HFF-Myc (cell line): ENCODE data around the gene IL27RA.
A peak's percentile ranks its signal among the peaks of the same experiment; 100 is the strongest.

Experiments used
- DNase-seq: peaks from one replicate; pipeline ENCODE4 v3.0.0-alpha.2; 2011; ENCODE audit warnings: low read depth; ENCODE audit errors: extremely low read depth
- H3K4me3 ChIP-seq: replicated peaks from 2 replicates; pipeline ENCODE4 v1.5.1; 2011; ENCODE audit warnings: low read depth, mild to moderate bottlenecking, control low read depth, low read length
- TF ChIP-seq, protein P1 (sequence below): IDR thresholded peaks from 2 replicates; pipeline ENCODE4 v1.5.1; 2012; ENCODE audit warnings: mild to moderate bottlenecking, low read depth, low read length, control low read depth; ENCODE audit errors: missing control alignments

IL27RA gene

DNA sequence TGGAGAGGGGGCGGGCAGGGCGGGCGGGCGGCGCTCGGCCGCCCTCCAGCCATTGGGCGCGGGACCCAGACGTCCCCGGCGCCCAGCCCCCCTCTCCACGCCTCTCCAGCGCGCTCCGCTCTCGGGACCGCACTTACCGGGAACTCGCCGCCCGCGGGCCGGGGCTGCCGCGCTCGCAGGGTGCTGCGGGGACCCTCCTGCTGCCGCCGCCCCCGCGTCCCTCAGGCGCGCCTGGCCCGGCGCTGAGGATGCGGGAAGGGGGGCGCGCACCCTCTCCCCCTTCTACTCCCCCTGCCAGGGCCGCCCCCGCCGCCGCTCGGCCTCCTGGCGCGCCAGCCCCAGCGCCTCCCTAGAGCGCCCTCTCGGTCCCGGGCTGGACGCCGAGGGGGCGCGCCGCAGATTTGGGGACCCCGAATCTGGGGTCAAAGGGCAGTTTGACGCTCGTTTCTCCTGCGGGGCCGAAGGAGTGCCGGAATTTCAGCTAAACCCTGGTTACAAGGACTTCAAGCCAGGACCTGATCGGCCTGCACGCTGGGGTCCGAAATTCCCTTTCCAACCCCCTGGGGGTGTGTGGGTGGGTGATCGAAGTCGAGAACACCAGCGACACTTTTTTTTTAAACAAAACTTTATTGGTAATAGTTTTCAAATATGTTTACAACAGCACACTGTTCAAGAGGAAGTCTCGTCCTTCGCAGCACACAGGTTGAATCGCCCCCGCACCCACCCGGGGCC lies 59.7 kb downstream of the IL27RA start:
- peak overlapping the region; percentile 59 for H3K4me3 ChIP-seq
- TF ChIP-seq, protein P1, sequence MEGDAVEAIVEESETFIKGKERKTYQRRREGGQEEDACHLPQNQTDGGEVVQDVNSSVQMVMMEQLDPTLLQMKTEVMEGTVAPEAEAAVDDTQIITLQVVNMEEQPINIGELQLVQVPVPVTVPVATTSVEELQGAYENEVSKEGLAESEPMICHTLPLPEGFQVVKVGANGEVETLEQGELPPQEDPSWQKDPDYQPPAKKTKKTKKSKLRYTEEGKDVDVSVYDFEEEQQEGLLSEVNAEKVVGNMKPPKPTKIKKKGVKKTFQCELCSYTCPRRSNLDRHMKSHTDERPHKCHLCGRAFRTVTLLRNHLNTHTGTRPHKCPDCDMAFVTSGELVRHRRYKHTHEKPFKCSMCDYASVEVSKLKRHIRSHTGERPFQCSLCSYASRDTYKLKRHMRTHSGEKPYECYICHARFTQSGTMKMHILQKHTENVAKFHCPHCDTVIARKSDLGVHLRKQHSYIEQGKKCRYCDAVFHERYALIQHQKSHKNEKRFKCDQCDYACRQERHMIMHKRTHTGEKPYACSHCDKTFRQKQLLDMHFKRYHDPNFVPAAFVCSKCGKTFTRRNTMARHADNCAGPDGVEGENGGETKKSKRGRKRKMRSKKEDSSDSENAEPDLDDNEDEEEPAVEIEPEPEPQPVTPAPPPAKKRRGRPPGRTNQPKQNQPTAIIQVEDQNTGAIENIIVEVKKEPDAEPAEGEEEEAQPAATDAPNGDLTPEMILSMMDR: peak; percentile 25
- DNase-seq: no peak

DNA sequence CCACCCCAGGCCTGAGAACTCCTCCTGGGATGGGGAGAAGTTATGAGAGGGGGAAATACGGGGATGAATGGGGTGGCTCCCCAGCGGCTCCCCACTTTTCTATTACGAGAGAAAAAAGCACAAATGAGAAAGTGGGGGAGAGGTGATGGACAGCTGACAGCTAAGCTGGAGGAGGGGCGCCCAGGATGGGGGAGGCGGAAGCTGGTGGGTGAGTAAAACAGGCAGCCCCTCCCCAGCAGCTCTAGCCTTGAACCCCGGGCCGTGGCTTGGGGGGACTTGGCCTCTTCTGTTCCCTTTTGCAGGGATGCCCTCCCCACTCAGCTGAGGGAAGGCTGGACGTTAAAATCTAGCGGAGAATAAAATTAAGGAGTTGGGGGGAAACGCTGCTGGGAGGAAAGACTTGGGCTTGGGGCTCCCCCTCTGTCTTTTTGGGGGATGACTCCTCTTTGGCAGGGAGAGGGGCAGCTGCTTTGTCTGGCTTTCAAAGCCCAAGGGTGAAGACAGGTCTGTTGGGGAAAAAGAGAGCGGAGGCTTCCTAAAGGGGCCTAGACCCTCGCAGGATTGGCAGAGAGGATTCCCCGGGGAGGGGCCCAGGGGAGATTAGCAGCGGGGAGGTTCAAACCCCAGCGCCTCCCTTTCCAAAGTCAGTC lies 60.4 kb downstream of the IL27RA start:
- TF ChIP-seq, protein P1: no peak
- peak overlapping the region; percentile 59 for H3K4me3 ChIP-seq
- no peak for DNase-seq

DNA sequence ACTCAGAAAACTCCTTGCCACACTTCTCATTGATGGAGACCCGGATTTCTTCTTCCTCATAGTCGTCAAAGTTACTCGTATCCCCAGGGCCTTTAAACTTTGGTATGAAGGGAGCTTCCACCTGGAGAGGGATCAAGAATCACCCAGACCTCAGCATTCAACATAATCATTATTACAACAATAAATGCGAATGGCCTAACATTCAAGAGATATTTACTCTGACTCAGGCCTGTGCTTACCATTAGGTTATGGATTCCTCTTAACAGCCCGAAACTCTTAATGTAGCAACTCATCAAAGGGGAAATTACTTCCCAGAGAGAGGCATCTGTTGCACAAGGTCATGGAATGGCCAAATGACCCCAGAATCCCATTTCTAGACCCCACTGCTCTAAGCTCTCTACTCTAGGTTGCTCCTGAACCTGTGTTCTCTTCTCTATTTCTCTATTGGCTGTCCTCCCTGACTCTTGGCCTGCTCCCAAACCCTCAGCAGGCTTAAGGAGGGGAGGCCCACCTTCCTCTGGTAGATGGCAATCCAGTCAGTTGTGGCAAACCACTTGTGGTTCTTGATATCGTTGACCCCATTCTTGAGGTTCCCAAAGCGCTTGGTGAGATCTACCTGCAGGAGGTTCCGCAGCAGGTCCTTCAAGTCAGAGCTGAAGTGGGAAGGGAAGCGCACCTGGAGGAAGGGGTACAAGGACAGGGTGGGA lies 61.7 kb downstream of the IL27RA start:
- H3K4me3 ChIP-seq: no peak overlapping the region
- TF ChIP-seq, protein P1: no peak
- no peak for DNase-seq

DNA sequence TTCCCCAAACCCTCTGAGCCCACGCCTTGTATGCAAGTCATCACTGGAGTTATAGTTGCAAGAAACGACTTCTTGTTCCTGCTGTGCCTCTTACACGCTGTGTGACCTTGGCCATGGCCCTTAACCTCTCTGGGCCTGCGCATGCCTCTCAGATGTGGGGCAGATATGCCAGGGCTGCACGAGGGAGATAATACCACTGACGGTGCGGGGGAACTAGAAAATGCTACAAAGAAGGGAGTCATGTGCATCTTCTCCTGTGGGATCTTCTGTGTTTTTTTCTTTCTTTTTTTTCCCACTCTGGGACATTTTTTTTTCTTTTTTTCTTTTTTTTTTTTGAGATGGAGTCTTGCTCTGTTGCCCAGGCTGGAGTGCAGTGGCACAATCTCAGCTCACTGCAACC lies 63.3 kb downstream of the IL27RA start:
- TF ChIP-seq, protein P1: no peak
- no peak for DNase-seq
- no peak overlapping the region for H3K4me3 ChIP-seq

DNA sequence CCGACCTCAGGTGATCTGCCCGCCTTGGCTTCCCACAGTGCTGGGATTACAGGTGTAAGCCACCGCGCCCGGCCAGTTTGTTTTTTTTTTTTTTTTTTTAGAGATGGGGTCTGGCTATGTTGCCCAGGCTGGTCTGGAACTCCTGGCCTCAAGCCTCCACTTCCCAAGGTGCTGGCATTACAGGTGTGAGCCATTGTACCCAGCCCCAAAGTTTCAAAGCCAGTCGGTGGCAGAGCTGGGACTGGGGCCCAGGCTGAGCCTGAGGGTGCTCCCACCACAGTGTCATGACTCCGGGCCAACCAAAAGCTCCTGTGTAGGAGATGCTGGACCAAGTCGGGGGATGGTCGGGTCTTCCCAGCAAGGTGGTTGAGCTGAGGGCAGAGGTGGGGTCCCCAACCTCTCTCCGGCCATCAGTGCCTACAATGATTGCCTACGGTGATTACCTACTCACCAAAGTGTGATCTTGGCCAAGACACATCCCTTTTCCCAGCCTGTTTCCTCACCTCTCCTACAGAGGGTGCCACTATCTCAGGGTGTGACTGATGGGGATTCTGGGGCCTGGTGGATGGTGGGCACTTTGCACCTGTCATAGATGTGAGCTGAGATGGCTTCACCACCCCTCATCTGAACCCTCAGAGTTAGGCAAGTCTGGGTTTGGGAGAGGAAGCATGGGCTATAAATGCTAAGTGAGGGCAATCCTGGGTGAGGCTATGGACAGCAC lies 64.9 kb downstream of the IL27RA start:
- H3K4me3 ChIP-seq: no peak overlapping the region
- no peak for DNase-seq
- TF ChIP-seq, protein P1: no peak

DNA sequence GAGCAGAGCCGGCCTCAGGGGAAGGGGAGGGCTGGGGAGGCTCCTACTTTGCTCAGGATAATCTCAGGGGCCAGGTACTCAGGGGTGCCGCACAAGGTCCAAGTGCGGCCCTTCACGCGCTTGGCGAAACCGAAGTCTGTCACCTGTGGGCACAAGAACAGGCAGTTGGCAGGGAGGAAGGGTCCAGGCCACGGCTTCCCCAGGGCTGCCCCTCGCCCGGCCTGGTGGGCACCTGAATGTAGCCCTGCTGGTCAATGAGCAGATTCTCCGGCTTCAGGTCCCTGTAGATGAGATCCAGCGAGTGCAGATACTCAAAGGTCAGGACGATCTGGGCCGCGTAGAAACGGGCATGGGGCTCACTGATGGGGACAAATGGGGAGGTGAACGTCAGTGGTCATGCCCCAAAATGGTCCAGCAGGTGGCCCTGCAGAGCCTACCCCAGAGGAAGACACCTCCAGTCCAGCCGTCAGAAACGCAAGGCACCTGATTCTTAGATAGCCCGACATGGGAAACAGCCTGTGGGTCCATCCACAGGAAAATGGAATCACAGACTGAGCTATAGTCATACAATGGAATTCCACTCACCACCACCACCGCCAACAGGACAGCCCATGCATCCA lies 66.1 kb downstream of the IL27RA start:
- DNase-seq: no peak
- H3K4me3 ChIP-seq: no peak overlapping the region
- TF ChIP-seq, protein P1: peak; percentile 16
